NCI-H2171 treated with DMSO at 0.1 percent for 48 hours (cell line): Measurements from ENCODE around the gene TRAP1.
A peak's percentile ranks its signal among the peaks of the same experiment; 100 is the strongest.
"Not testable (repeated sequence)": the region's sequence is repeated elsewhere in the genome, so short reads cannot be mapped to it uniquely, and the experiment has no call there.

Source experiments
- DNase-seq: peaks from one replicate; lab custom pipeline; 2025; lab: John Stamatoyannopoulos, UW

Gene TRAP1

DNA sequence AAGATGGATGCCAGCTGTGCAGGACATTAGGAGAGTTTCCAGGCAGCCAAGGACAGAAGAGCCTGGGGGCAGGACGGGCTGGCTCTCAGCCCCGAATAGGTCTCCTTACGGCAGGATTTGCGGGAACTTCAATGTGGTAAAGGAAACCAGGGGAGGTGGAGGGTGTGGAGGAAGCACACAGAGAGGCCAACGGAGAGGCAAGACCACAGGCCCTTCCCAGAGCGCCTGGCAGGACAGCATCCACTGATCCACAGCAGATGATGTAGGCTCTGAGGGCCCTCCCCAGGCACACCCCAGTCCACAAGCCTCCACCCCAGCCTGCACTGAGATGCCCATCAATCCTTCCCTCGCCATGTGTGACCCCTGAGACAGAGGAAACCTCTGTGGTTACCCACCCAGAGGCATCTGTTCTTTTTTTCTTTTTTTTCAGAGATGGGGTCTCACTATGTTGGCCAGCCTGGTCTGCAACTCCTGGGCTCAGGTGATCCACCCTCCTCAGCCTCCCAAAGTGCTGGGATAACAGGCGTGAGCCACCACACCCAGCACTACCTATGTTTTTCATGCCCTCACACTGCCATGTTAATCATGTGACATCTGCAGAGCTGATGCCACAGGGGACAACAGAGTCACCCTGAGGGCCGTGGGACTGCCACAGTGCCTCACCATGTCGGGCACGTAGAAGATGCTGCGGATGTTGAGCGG, 43.5 kb downstream of the TRAP1 start:
- no peak for DNase-seq

DNA sequence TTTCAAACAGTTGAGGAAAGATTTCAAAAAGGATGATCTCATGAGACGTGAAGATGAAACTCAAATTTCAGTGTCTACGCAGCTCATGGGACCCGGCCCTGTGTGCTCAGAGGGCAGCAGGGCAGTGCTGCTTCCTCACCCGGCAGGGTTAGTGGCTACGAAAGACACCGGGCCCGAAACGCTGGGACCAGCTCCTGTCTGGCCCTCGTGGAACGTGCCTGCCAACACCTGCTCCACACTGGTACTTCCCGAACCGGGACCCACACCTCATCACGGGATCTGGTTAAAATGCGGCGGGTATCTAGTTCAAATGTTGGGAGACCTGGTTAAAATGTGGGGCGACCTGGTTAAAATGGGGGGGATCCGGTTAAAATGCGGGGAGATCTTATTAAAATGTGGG, 44.1 kb downstream of the TRAP1 start:
- no peak for DNase-seq

DNA sequence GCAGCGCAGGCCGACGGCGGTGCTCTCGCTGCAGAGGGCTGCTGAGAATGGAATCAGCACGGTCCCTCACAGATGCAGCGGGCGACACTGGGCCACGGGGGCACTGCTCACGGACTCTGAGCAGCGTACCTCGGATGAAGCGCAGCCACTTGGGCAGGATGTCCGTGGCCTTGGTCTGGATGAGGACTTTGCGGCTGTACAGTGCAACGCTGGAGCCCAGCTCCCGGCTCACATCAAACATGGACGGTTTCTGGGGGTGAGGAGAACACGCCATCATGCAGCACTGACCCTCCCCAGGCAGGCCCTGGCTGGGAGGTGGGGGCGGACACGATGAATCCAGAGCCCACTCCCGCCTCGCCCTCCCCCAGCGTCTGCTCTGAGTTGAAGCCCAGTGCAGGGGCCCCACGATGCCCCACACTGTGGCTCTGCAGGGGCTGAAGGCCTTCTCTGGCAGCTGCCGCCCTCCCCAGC, 44.7 kb downstream of the TRAP1 start:
- DNase-seq, result no peak

DNA sequence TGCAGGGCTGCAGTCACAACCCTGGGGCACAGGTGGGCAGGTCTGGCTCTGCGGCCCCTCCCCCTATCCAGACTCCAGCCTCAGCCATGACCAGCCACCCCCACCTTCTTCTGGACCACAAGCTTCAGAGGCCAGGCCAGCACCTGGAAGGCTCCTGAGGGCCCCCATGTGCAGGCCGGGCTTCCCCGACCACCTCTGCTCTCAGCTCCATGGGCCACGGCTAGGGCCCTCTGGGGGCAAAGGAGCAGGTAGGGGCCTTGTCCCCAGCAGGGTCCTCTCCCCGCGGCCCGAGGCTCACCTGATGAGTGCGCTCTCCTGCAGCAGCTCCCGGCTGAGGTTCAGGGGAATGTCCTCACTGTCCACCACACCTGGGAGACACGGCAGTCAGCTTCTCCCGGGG, 45.9 kb downstream of the TRAP1 start:
- DNase-seq, result no peak

DNA sequence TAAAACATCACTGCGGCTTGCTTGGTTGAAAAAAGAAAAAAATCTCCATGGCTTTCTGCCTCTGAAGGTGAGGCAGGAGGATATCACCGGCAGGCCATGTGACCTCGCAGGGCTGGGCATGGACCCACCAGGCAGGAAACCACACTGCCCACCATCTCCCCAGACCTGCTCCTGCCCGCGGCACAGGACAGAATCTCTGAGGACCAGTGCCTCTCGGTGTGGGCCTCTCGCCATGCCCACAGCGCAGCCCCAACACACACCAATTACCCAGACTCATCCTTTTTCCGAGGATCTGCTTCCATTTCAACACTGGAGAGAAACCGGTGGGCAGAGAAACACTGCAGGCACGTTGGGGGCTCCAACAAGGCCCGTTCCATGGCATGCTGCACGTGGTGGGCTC, 46.6 kb downstream of the TRAP1 start:
- no peak for DNase-seq

DNA sequence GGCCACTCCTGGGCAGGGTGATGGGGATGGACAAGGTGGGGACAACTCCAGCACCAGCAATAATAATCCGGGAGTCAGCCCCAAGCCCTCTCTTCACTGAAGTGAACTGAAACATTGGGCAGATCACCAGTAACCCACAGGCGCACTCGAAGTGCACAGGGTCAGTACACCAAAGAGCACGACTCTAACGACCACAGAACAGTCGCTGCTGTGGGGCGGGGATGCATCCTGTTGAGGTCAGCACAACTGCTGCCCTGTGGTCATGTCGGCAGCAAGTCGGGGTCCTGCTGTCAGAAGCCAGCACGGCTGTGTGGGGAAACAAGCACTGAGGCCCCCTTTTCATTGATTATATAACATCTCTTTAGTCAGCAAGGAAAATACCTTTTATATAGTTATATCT, 48.2 kb downstream of the TRAP1 start:
- DNase-seq, result no peak

DNA sequence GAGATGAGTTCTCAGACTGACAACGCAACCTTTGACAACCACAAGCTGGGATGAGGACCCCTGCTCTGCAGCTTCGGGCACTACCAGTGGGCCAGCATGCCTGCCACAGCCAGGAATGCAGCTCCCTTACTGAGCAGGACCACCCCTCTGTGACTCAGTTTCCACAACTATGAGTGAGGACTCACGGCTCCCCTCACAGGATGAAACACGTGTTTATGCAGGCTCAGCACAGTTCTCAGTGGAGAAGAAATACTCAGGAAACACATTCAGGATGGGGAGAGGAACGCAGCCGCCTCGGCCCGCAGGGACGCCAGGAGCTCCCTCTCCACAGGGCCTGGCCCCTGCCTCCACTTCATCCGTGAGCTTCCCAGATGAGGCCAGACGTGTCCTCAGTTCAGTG, 48.7 kb downstream of the TRAP1 start:
- DNase-seq, result no peak

DNA sequence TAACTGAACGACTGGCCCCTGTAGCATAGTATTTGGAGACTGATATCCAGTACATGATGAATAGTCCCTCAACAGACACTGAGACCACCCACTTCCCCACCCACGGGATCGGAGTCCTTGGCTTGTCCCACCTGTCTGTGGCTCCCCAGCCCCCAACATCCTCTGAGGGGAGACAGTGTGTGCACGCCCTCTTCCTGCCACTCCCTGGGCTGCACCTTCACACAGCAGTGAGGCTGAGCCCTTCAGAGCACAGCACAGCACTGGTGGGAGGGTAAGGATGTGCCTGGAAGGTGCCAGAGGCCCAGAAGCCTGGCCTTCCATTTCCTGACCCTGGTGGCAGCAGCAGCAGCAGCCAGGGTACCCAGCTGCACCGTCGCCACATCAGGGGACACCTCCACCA, 51.8 kb downstream of the TRAP1 start:
- DNase-seq, result no peak

DNA sequence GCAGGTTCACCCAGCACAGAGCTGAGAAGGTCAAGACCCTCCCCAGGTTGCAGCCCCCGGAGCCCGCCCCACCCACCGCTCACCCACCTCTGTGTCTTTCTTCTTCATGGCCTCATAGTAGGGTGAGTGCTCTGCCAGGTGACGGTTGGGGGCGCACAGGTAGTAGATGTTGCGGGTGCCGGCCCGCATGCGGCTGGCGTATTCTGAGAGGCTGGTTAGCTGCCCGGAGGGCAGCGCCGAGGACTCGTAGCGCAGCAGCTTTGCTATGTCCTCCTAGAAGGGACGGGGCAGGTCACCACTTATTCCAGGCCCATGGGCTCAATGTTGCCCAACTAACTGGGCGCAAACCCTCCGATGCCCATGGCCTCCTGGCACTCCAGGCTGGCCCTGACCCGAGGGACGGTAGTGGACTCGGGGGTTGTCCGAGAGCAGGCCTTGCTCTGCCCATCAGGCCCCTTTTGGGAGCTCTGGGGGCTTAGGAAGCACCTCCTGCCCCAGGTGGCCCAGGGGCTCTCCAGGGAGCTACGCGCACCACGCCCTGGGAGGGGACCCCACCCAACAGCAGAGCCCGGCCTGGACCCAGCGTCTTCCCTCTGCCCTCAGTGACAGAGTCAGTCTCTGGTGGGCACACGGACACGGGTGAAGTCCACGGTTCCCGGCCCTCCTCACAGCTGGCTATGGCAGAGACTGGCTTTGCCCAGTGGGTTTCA, 53.0 kb downstream of the TRAP1 start:
- DNase-seq, result no peak

DNA sequence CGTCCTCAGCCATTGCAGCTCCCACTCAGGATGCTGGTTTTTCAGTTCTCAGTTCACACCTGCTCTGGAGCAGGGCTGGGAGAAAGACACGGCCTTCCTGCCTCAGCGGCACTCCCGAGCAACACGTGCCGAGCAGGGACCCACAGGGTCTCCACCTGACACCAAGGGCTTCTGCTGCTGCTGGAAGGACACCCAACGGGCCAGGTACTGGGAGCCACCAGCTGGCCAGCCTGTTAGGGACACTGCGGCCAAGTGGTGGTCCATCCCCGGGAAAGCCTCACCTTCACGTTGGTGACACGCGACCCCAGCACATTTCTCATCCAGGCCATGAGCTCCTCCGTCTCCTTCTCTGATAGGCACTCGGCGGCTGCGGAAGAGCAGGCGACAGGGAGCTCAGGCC, 54.7 kb downstream of the TRAP1 start:
- no peak for DNase-seq

DNA sequence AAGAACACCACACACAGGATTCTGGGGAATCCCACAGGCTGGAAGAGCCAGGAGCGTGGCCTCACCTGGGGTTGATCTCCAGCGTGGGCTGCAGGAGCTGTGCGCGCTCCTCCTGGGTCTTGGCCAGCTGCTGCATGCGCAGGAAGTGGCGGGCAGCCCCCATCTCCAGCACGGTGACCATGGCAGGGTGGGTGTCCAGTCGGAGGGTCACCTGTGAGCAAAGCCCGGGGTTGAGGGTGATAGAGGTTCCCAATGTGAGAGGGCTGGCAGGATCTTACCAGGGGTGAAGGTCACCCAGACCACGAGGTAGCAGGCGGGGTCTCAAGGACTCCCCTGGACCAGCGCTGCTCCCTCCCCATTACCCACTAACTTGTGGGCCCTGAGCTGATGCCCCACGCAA, 55.4 kb downstream of the TRAP1 start:
- DNase-seq, result no peak

DNA sequence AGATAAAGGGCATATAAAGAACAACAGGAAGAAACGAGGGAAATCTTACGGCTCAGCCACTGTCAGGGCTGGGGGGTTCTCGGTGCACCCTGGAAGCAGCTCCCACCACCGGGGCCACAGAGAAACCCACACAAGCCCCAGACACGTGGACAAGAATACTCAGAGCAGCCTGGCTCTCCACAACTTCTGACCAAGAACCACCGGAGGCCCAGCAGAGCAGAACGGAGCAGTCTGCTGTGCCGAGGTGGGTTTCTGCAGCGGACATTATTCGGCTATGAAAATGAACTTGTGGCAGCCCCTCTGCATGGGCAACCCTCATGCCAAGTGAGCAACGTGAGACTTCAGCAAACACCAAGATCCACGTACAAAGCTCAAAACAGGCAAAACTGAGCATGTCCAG, 56.0 kb downstream of the TRAP1 start:
- no peak for DNase-seq

DNA sequence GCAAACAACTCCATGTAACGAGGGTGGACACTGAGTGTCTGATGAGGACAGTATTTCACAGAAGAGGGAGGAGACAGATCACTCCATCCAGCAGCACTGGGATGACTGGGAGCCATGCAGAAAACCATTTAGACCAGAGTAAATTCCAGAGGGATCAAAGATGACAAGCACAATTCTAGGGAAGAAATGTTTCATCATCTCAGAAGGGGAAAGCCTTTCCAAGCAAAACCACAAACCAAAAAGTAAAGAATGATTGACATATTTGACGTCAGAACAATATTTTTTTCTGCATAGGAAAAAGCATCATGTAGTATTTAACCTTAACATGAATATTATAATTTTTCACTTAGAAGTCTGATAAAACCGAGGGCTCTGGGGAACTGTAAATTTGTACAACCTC, 58.1 kb downstream of the TRAP1 start:
- DNase-seq, result no peak

DNA sequence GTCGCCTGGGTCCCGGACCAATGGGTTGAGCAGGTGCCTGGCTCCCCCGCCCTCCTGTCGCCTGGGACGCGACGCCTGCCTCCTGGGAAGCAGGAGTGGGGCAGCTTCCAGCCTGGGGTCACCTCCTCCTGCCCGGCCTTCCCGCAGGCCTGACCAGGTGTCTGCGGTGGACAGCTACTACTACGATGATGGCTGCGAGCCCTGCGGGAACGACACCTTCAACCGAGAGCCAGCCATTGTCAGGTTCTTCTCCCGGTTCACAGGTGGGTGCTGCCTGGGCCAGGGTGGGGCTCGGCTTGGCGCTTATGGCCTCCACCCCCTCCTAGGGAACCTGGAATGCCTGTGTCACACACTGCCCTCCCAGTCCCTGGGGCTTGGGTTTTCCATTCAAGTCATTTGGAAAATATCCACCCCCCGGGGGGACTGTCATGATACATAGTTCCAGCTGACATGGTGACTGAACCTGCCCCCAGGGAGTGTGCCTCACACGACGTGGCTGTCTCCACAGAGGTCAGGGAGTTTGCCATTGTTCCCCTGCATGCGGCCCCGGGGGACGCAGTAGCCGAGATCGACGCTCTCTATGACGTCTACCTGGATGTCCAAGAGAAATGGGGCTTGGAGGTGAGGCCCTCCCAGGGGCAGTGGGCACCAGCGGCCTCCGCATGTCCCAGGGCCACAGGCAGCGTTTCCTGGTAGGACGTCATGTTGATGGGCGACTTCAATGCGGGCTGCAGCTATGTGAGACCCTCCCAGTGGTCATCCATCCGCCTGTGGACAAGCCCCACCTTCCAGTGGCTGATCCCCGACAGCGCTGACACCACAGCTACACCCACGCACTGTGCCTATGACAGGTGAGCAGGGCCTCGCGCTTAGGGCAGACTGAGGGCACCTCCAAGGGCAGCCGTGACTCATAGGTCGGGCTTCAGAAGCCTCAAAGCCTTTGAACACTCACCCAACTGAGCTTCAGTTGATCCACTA, 60.5 kb downstream of the TRAP1 start:
- DNase-seq, result no peak

DNA sequence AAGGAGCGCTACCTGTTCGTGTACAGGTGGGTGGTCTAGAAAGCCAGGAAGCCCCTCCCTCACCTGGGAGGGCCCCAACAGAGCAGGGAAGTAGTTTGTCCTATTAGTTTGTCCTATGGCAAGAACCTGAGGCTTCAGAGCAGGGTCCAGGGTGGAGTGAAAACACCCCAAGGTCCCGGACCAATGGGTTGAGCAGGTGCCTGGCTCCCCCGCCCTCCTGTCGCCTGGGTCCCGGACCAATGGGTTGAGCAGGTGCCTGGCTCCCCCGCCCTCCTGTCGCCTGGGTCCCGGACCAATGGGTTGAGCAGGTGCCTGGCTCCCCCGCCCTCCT, 61.2 kb downstream of the TRAP1 start:
- DNase-seq, result not testable (repeated sequence)

DNA sequence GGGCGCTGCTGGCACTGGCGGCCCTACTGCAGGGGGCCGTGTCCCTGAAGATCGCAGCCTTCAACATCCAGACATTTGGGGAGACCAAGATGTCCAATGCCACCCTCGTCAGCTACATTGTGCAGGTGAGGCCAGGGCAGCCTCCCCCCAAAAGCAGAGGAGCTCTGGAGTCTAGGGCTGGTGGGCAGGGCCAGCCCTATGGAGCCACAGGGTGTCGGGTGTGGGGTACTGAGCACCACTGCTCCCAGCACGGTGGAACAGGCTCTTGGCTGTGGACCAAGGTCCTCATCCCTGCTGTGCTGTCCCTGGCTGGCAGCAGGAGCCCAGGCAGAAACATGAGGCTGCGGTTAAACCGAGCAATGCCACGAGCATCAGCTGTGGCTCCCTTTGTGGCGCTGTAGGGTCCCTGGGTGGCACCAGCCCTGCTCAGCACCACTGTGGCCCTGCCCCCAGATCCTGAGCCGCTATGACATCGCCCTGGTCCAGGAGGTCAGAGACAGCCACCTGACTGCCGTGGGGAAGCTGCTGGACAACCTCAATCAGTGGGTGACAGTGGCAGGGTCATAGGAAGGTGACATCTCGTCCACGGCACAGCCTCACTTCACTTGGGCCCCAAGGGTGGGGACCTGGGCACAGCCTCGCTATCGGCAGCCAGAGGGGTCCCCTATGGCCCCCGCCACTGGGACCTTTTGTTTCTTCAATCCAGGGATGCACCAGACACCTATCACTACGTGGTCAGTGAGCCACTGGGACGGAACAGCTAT, 61.7 kb downstream of the TRAP1 start:
- DNase-seq, result no peak

DNA sequence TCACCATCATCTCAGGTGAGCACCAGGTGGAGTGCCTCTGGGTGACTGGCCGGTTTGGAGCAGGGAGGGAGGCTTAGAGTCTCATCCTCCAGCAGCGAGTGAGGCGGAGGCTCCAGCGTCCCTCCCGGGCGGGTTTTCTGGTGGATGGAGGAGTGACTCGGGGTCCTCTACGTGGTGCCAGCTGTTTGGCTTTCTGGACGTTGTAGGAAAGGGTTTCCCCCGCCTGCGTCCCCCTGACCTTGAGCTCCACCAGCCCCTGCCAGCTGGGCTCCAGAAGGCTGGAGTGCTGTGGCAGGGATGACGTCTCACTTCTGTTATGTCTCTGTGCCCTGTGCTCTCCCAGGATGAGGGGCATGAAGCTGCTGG, 62.3 kb downstream of the TRAP1 start:
- DNase-seq, result no peak

DNA sequence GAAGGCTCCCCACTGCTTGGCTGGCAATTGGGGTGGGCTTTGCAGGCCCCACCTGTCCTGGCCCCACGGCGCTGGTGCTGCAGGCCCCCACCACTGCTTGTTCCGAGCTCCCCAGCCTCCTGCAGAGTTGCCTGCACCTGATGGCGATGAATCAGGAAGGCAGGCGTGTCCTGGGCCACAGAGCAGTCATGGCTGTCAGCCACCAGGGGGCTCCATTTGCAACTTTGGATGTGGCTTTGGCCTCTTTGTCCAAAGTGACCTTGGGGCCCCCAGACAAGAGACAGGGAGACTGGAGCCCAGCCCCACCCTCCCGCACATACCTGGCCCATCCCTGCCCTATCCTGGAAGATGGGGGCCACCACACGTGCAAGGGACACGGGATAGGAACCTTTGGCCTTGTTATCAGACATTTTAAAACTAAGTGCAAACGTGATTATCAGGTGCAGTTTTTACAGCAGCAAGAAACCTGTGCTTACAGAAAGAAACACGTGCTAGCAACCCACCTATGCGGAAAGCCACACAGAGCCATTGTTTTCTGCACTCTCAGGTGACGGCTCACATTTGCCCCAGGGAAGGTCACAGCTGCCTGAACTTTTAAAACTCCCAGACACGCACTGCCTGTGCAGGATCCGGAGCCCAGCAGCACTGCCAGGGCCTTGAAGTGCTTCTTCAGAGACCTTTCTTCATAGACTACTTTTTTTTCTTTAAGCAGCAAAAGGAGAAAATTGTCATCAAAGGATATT, 62.9 kb downstream of the TRAP1 start, which contains the start of gene DNASE1:
TSS of gene DNASE1 (plus strand) at position 443 of the 743 bp plus-strand sequence. CDS start 683 bp downstream, outside the sequence.
- DNase-seq, result peak; percentile 8

DNA sequence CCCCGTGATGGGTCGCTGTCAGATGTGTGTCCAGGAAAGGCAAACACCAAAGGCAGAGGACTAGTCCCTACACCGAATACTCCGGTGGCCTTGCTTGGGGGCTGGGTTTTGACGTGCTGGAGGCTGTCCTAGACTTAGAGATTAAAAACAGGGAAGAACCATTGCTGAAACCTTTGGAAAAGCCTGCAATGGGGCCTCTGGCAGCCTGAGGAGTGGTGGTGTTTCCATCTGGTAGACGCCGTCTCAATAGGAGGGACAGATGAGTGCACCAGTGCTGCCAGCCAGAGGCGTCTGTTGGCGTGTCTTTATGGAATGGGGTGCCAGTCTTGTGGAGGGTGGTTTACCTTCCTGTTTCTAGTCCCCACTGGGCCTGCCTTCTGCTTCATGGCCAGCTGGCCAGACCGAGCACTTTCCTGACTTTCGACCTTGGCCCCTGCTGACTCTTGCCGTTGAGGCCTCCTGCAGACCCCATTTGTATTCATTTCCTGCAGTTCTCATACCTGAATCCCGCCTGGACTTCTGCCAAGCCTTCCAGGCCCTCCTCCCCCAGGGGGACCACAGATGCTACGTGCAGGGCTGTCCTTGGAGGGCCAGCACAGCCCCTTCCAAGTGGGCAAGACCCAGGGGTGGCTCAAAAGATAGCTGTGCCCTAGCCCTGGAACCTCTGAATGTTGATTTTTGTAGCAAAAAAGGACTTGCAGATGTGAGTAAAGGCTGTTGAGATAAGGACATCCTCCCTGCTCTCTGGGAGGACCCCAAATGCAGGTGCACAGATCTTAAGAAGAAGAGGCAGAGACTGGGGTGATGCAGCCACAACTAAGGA, 64.7 kb downstream of the TRAP1 start:
- peak; percentile 7 for DNase-seq
